Neural cell (in vitro differentiated cells): Measurements from ENCODE around the gene NRARP. TPM values are rescaled to one million over a fixed set of nuclear protein-coding genes. Genes with fewer than 3 reads are reported as not detected.
"Not testable (repeated sequence)": the region's sequence is repeated elsewhere in the genome, so short reads cannot be mapped to it uniquely, and the experiment has no call there.

ENCODE experiments used
- H2AFZ ChIP-seq: fragments of 200-600, 300-800 bp; sonication (generic), shearing (Covaris generic); 2 replicates; pipeline ENCODE4 v1.6.0; 2014; ENCODE audit warnings: low read depth, mild to moderate bottlenecking, antibody characterized with exemption, low read length, moderate library complexity
- H3F3A ChIP-seq: fragments of 200-600 bp; shearing (Covaris generic); 2 replicates; pipeline ENCODE4 v1.6.1; 2016; ENCODE audit warnings: mild to moderate bottlenecking, moderate library complexity, mixed read lengths, antibody characterized with exemption, low read length; ENCODE audit not compliant: insufficient read depth, poor library complexity, severe bottlenecking
- H3K27ac ChIP-seq: fragments of 200-600, 300-800 bp; sonication (generic), shearing (Covaris generic); 2 replicates; pipeline ENCODE4 v1.5.1; 2014; ENCODE audit warnings: mild to moderate bottlenecking, low read length, moderate library complexity
- H3K27me3 ChIP-seq: fragments of 300-800, 200-600 bp; sonication (generic), shearing (Covaris generic); 2 replicates; pipeline ENCODE4 v1.6.0; 2014; ENCODE audit warnings: mild to moderate bottlenecking, low read depth, low read length, moderate library complexity; ENCODE audit not compliant: insufficient read depth
- H3K36me3 ChIP-seq: fragments of 300-800, 200-600 bp; sonication (generic), shearing (Covaris generic); 2 replicates; pipeline ENCODE4 v1.5.1; 2014; ENCODE audit warnings: mild to moderate bottlenecking, antibody characterized with exemption, low read length, moderate library complexity; ENCODE audit not compliant: insufficient read depth
- H3K4me2 ChIP-seq: fragments of 300-800, 200-600 bp; sonication (generic), shearing (Covaris generic); 2 replicates; pipeline ENCODE4 v1.6.0; 2014; ENCODE audit warnings: mild to moderate bottlenecking, low read length
- H3K4me3 ChIP-seq: fragments of 300-800, 200-600 bp; sonication (generic), shearing (Covaris generic); 2 replicates; pipeline ENCODE4 v1.5.1; 2014; ENCODE audit warnings: mild to moderate bottlenecking, low read length, moderate library complexity
- H3K79me2 ChIP-seq: fragments of 200-600 bp; shearing (Covaris generic); replicated peaks from 2 replicates; pipeline ENCODE4 v1.6.0; 2014; ENCODE audit warnings: mild to moderate bottlenecking, low read length, moderate library complexity; ENCODE audit not compliant: insufficient read depth
- H3K9ac ChIP-seq: fragments of 300-800, 200-600 bp; sonication (generic), shearing (Covaris generic); 2 replicates; pipeline ENCODE4 v1.6.1; 2016; ENCODE audit warnings: mild to moderate bottlenecking, low read length, mixed read lengths
- H3K9me2 ChIP-seq: fragments of 200-600 bp; shearing (Covaris generic); 2 replicates; pipeline ENCODE4 v1.6.1; 2016; ENCODE audit warnings: mild to moderate bottlenecking, low read length, mixed read lengths; ENCODE audit not compliant: insufficient read depth
- H3K9me3 ChIP-seq: fragments of 200-600, 300-800 bp; sonication (generic), shearing (Covaris generic); 2 replicates; pipeline ENCODE4 v1.6.1; 2016; ENCODE audit warnings: mild to moderate bottlenecking, mixed run types, low read length, moderate library complexity, mixed read lengths
- H4K20me1 ChIP-seq: fragments of 200-600 bp; shearing (Covaris generic); 2 replicates; pipeline ENCODE4 v1.6.1; 2016; ENCODE audit warnings: mild to moderate bottlenecking, mixed run types; ENCODE audit not compliant: insufficient read depth
- EP300 ChIP-seq: fragments of 450-650 bp; conservative IDR thresholded peaks from 2 replicates; pipeline ENCODE4 v1.6.1; 2014; ENCODE audit warnings: antibody characterized with exemption, mild to moderate bottlenecking, moderate library complexity; ENCODE audit not compliant: poor library complexity, severe bottlenecking
- EZH2 ChIP-seq: fragments of 200-600, 300-800 bp; shearing (Covaris generic), sonication (generic); IDR thresholded peaks from 2 replicates; pipeline ENCODE4 v1.6.1; 2014; ENCODE audit warnings: antibody characterized with exemption, low read length, borderline replicate concordance, mild to moderate bottlenecking; ENCODE audit not compliant: insufficient read depth, poor library complexity, severe bottlenecking
- MXI1 ChIP-seq: fragments of 450-650 bp; conservative IDR thresholded peaks from 2 replicates; pipeline ENCODE4 v1.6.1; 2014; ENCODE audit warnings: antibody characterized with exemption, mild to moderate bottlenecking; ENCODE audit not compliant: poor library complexity, severe bottlenecking
- POLR2AphosphoS5 ChIP-seq: IDR thresholded peaks from 2 replicates; pipeline ENCODE4 v1.6.1; 2012
- RAD21 ChIP-seq: fragments of 450-650 bp; conservative IDR thresholded peaks from 2 replicates; pipeline ENCODE4 v1.6.1; 2014; ENCODE audit warnings: antibody characterized with exemption, mild to moderate bottlenecking, moderate library complexity
- SMC3 ChIP-seq: fragments of 450-650 bp; conservative IDR thresholded peaks from 2 replicates; pipeline ENCODE4 v1.6.1; 2014; ENCODE audit warnings: antibody characterized with exemption, mild to moderate bottlenecking, moderate library complexity; ENCODE audit not compliant: poor library complexity
- TAF1 ChIP-seq: IDR thresholded peaks from 2 replicates; pipeline ENCODE4 v1.6.1; 2012; ENCODE audit warnings: low read depth
- polyA plus RNA-seq: library from polyadenylated mRNA; depleted of rRNA; stranded (reverse); fragments of >200 nt; gene quantifications from 2 replicates; pipeline ENCODE4 v1.2.3, GENCODE V29; 2014
- TF ChIP-seq, protein P1 (sequence below): fragments of 450-650 bp; IDR thresholded peaks from 2 replicates; pipeline ENCODE4 v1.5.1; 2014; ENCODE audit warnings: antibody characterized with exemption, mild to moderate bottlenecking, moderate library complexity; ENCODE audit not compliant: poor library complexity, severe bottlenecking
- TF ChIP-seq, protein P2 (sequence below): IDR thresholded peaks from 2 replicates; pipeline ENCODE4 v1.6.1; 2012; ENCODE audit warnings: borderline replicate concordance

The NRARP gene
- polyA plus RNA-seq, 1 donor from 2014 or later, result 2.3 TPM

DNA sequence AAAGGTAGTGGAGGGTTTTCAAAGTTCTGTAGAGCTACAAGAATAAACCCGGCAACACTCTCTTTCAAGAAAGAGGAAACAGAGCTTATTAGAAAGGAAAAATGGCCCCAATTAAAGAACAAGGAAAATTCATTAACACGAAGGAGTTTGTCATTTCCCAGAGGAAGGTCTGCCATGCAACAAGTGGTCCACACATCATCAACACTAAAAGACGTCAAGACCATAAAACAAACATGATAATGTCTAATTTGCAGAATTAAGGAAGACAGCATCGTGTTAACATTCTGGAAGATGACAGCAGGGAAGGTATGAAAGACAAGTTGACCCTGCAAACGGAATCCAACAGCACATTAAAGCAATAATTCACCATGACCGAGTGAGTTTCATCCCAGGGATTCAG lies 28.6 kb upstream of the NRARP start:
- Histone ChIP-seq H3K4me3 (no peak overlapping the region), H4K20me1 (no peaks in the 10 kb centered on the region), H3K4me2 (no peak overlapping the region), H3K36me3 (no peaks in the 10 kb centered on the region), H3K27ac (no peak overlapping the region), H3F3A (no peaks in the 10 kb centered on the region), H3K9me3 (no peaks in the 10 kb centered on the region), H3K79me2 (no peaks in the 10 kb centered on the region), H3K9ac (no peak overlapping the region), H2AFZ (no peak overlapping the region), H3K9me2 (no peaks in the 10 kb centered on the region), H3K27me3 (no peaks in the 10 kb centered on the region)
- TF ChIP-seq, protein P1, sequence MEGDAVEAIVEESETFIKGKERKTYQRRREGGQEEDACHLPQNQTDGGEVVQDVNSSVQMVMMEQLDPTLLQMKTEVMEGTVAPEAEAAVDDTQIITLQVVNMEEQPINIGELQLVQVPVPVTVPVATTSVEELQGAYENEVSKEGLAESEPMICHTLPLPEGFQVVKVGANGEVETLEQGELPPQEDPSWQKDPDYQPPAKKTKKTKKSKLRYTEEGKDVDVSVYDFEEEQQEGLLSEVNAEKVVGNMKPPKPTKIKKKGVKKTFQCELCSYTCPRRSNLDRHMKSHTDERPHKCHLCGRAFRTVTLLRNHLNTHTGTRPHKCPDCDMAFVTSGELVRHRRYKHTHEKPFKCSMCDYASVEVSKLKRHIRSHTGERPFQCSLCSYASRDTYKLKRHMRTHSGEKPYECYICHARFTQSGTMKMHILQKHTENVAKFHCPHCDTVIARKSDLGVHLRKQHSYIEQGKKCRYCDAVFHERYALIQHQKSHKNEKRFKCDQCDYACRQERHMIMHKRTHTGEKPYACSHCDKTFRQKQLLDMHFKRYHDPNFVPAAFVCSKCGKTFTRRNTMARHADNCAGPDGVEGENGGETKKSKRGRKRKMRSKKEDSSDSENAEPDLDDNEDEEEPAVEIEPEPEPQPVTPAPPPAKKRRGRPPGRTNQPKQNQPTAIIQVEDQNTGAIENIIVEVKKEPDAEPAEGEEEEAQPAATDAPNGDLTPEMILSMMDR, result no peak
- TF ChIP-seq, protein P2, sequence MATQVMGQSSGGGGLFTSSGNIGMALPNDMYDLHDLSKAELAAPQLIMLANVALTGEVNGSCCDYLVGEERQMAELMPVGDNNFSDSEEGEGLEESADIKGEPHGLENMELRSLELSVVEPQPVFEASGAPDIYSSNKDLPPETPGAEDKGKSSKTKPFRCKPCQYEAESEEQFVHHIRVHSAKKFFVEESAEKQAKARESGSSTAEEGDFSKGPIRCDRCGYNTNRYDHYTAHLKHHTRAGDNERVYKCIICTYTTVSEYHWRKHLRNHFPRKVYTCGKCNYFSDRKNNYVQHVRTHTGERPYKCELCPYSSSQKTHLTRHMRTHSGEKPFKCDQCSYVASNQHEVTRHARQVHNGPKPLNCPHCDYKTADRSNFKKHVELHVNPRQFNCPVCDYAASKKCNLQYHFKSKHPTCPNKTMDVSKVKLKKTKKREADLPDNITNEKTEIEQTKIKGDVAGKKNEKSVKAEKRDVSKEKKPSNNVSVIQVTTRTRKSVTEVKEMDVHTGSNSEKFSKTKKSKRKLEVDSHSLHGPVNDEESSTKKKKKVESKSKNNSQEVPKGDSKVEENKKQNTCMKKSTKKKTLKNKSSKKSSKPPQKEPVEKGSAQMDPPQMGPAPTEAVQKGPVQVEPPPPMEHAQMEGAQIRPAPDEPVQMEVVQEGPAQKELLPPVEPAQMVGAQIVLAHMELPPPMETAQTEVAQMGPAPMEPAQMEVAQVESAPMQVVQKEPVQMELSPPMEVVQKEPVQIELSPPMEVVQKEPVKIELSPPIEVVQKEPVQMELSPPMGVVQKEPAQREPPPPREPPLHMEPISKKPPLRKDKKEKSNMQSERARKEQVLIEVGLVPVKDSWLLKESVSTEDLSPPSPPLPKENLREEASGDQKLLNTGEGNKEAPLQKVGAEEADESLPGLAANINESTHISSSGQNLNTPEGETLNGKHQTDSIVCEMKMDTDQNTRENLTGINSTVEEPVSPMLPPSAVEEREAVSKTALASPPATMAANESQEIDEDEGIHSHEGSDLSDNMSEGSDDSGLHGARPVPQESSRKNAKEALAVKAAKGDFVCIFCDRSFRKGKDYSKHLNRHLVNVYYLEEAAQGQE, result no peak
- TF ChIP-seq RAD21 (no peak), EP300 (no peak), MXI1 (no peak), POLR2AphosphoS5 (no peak), TAF1 (no peak), SMC3 (no peak), EZH2 (no peak)

DNA sequence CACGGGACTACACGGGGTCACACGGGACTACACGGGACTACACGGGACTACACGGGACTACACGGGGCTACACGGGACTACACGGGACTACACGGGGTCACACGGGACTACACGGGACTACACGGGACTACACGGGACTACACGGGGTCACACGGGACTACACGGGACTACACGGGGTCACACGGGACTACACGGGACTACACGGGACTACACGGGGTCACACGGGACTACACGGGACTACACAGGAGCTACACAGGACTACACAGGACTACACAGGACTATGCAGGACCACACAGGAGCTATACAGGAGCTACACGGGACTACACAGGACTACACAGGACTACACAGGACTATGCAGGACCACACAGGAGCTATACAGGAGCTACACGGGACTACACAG lies 27.5 kb upstream of the NRARP start:
- not testable (repeated sequence) for H3K79me2 ChIP-seq, H3K27me3 ChIP-seq, H3F3A ChIP-seq, H3K36me3 ChIP-seq, H3K9me2 ChIP-seq, H3K4me2 ChIP-seq, H4K20me1 ChIP-seq, H2AFZ ChIP-seq, H3K9me3 ChIP-seq, H3K4me3 ChIP-seq, H3K9ac ChIP-seq, H3K27ac ChIP-seq

DNA sequence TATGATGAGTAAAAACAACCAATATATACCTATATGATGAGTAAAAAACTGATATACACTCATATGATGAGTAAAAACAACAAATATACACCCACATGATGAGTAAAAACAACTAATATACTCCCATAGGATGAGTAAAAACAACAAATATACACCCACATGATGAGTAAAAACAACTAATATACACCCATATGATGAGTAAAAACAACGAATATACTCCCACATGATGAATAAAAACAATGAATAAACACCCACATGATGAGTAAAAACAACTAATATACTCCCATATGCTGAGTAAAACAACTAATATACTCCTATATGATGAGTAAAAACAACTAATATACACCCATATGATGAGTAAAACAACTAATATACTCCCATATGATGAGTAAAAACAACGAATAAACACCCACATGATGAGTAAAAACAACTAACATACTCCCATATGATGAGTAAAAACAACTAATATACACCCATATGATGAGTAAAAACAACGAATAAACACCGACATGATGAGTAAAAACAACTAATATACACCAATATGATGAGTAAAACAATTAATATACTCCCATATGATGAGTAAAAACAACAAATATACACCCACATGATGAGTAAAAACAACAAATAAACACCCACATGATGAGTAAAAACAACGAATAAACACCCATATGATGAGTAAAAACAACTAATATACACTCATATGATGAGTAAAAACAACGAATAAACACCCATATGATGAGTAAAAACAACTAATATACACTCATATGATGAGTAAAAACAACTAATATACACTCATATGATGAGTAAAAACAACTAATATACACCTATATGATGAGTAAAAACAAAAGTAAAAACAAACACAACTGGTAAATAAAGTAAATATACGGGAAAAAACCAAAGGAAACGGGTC lies 25.8 kb upstream of the NRARP start:
- not testable (repeated sequence) for H3K27me3 ChIP-seq, H3K36me3 ChIP-seq, H3K27ac ChIP-seq, H3K9ac ChIP-seq, H3K9me3 ChIP-seq, H2AFZ ChIP-seq, H3K4me2 ChIP-seq, H3K9me2 ChIP-seq, H3K79me2 ChIP-seq, H4K20me1 ChIP-seq, H3K4me3 ChIP-seq, H3F3A ChIP-seq
